ENCODE measurements around the gene ZNF578.
A peak's percentile ranks its signal among the peaks of the same experiment; 100 is the strongest.
"Not testable (repeated sequence)": the region's sequence is repeated elsewhere in the genome, so short reads cannot be mapped to it uniquely, and the experiment has no call there.

Gene ZNF578

DNA sequence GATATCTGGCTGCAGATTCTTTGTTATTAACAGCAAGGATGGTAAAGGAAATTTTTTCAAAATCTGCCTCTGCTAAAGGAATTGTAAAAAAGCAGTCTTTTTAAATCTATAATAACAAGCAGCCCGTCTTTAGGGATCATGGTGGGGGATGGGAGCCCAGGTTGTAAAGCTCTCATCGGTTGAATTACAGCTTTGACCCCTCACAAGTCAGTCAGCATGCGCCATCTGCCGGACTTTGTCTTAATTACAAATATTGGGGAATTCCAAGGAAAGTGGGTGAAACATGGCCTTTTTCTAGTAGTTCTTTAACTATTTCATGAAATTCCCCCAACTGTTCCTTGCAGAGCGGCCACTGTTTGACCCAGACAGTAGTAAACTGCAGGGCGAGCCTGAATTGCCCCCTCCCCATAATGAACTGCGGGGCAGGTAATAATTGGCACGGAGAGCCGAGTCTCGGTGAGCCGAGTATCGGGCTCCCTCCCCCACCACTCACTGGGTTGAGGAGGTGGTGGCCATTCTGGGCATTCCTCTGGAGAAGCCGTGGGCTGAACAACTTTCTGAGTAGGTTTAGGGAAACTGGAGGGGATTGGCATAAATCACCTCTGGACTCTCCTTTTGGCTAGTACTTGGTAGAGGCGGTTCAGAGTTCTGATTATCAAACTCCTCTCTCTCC lies 11.6 kb downstream of the ZNF578 start:
- TF ChIP-seq, protein P1, sequence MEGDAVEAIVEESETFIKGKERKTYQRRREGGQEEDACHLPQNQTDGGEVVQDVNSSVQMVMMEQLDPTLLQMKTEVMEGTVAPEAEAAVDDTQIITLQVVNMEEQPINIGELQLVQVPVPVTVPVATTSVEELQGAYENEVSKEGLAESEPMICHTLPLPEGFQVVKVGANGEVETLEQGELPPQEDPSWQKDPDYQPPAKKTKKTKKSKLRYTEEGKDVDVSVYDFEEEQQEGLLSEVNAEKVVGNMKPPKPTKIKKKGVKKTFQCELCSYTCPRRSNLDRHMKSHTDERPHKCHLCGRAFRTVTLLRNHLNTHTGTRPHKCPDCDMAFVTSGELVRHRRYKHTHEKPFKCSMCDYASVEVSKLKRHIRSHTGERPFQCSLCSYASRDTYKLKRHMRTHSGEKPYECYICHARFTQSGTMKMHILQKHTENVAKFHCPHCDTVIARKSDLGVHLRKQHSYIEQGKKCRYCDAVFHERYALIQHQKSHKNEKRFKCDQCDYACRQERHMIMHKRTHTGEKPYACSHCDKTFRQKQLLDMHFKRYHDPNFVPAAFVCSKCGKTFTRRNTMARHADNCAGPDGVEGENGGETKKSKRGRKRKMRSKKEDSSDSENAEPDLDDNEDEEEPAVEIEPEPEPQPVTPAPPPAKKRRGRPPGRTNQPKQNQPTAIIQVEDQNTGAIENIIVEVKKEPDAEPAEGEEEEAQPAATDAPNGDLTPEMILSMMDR (IDR thresholded peaks at IDR 0.05; ENCODE audit: insufficient read depth, low read depth, low read length, missing control alignments) = no peak
- H3K4me3 ChIP-seq (ENCODE audit: low read length) = no peak overlapping the region

DNA sequence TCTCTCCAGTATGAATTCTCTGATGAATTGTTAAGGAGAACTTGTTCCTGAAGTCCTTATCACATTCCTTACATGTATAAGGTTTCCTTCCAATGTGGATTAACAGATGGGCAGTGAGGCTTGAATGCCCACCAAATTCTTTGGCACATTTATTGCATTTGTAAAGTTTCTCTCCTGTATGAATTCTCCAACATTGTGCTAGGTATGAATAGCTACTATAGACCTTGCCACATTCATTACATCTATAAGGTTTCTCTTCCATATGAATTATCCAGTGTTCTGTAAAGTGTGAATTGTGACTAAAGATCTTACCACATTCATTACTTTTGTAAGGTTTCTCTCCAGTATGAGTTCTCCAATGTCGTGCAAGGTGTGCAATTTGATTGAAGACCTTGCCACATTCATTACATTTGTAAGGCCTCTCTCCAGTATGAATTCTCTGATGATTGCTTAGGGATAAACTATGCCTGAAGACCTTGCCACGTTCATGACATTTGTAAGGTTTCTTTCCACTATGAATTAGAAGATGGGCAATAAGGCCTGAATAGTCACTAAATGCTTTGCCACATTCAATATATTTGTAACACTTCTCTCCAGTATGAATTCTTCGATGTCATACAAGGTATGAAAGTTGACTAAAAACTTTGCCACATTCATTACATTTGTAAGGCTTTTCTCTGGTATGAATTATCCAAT lies 20.4 kb downstream of the ZNF578 start:
- H3K4me3 ChIP-seq (ENCODE audit: low read length) = no peak overlapping the region
- TF ChIP-seq, protein P1 (IDR thresholded peaks at IDR 0.05; ENCODE audit: insufficient read depth, low read depth, low read length, missing control alignments) = no peak
- no peak for DNase-seq (ENCODE audit: low read depth)

More for the DNA sequence above, 11.6 kb downstream of the ZNF578 start:
- no peak for DNase-seq (ENCODE audit: low read depth)

DNA sequence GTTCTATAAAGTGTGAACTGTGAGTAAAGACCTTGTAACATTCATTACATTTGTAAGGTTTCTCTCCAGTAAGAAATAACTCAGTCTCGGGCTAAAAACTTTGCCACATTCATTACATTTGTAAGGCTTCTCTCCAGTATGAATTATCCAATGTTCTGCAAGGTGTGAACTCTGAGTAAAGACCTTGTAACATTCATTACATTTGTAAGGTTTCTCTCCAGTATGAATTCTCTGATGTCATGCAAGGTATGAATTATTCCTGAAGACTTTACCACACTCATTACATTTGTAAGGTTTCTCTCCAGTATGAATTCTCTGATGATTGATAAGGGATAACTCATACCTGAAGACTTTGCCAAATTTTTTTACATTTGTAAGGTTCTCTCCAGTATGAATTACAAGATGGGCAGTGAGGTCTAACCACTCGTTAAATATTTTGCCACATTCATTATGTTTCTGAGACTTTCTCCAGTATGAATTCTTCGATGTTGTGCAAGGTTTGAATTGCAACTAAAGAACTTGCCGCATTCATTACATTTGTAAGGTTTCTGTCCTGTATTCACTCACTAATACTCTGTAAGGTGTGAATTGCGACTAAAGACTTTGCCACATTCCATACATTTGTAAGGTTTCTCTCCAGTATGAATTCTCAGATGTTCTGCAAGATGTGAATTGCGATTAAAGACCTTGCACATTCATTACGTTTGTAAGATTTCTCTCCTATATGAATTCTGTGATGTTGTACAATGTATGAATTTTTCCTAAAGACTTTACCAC lies 21.2 kb downstream of the ZNF578 start:
- no peak overlapping the region for H3K4me3 ChIP-seq (ENCODE audit: low read length)
- DNase-seq (ENCODE audit: low read depth) = no peak
- TF ChIP-seq, protein P1 (IDR thresholded peaks at IDR 0.05; ENCODE audit: insufficient read depth, low read depth, low read length, missing control alignments) = no peak

DNA sequence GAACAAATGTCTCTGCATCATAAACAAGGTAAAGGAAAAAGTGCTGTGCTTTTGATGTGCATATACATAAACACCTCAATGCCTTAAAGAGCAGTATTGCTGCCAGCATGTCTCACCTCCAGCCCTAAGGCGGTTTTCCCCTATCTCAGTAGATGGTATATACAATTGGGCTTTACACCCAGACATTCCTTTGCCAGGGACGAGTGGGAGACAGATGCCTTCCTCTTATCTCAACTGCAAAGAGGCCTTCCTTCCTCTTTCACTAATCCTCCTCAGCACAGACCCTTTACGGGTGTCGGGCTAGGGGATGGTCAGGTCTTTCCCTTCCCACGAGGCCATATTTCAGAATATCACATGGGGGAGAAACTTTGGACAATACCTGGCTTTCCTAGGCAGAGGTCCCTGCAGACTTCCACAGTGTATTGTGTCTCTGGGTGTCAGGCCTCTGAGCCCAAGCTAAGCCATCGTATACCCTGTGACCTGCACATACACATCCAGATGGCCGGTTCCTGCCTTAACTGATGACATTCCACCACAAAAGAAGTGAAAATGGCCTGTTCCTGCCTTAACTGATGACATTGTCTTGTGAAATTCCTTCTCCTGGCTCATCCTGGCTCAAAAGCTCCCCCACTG lies 30.9 kb downstream of the ZNF578 start:
- not testable (repeated sequence) for DNase-seq (ENCODE audit: low read depth)

DNA sequence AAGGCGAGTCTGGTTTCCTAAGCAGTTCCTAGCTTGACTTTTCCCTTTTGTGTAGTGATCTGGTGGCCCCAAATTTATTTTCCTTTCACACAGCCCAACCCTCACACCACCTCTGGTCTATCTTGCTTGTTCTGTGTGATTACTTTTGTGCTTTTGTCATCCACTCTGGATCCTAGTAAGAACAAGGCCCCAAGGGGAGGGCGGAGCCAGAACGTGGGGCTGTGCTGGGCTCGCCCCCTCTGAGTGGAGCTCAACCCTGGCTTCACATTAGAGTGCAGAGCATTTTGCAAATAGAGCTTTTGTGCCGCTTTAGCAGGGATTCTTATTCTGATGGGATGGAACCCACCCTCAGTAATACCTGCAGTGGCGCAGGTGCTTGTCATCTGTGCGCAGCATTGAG lies 31.7 kb downstream of the ZNF578 start:
- DNase-seq (ENCODE audit: low read depth); H3K4me3 ChIP-seq (ENCODE audit: low read length): not testable (repeated sequence)

More for the DNA sequence above, 30.9 kb downstream of the ZNF578 start:
- not testable (repeated sequence) for H3K4me3 ChIP-seq (ENCODE audit: low read length)

DNA sequence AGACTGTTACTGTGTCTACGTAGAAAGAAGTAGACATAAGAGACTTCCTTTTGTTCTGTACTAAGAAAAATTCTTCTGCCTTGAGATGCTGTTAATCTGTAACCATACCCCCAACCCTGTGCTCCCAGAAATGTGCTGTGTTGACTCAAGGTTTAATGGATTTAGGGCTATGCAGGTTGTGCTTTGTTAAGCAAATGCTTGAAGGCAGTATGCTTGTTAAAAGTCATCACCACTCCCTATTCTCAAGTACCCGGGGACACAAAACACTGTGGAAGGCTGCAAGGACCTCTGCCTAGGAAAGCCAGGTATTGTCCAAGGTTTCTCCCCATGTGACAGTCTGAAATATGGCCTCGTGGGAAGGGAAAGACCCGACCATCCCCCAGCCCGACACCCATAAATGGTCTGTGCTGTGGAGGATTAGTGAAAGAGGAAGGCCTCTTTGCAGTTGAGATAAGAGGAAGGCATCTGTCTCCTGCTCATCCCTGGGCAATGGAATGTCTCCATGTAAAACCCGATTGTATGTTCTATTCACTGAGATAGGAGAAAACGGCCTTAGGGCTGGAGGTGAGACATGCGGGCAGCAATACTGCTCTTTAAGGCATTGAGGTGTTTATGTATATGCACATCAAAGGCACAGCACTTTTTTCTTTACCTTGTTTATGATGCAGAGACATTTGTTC lies 32.3 kb downstream of the ZNF578 start:
- not testable (repeated sequence) for DNase-seq (ENCODE audit: low read depth); H3K4me3 ChIP-seq (ENCODE audit: low read length)

DNA sequence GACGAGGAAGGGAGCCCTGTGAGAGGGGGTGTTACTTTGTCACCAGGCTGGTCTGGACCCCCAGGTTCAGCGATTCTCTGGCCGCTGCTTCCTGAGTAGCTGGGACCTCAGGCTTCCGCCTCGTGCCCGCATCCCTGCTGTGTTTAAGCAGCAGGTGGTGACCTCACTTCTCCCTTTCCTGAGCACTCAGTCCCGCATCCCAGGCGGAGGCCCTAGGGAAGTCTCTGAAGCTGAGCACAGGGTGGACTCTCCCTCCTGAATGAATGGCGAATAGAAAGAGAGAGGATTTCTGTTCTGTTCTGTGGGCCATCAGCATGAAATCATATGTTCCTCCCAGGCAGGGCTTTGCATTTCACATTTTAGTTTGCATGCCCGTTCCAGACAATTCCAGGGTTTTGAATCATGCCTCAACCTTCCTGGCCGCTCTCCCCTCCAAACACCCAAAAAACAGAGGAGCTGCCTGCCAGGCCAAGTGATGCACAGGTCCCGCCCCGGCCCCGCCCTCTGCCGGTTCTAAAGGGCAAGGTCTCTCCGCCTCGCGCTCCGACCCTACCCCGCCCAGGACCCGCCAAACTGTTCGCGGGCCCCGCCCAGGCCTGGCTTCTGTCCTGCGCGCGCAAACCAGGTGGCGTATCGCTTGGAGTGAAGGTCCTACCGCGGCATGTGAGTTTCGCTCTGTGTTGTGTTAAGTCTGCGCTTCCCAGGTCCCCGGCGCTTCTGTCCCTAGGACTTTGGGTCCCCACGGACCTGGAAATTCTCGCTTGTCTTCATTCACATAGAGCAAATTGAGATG lies 39.0 kb downstream of the ZNF578 start:
- H3K4me3 ChIP-seq (ENCODE audit: low read length) = no peak overlapping the region
- DNase-seq (ENCODE audit: low read depth) = peak; percentile 2
- TF ChIP-seq, protein P1 (IDR thresholded peaks at IDR 0.05; ENCODE audit: insufficient read depth, low read depth, low read length, missing control alignments) = no peak
